ENCODE data around the gene FAM81A.

FAM81A gene

GRCh38 chr15:59436774-59437141, 1.2 kb upstream of the FAM81A start:
- no peak overlapping the region for H3K27ac ChIP-seq (ENCODE audit: low read length, poor library complexity, severe bottlenecking)
- H3K27me3 ChIP-seq (ENCODE audit: control insufficient read depth in 1 of 2, insufficient read depth in 1 of 2, low read length in 2 of 2): peaks cover 26 to 36% of the 10 kb centered on the region in 2 experiments
- no peak overlapping the region for H3K4me2 ChIP-seq (ENCODE audit: low read length, poor library complexity, severe bottlenecking)
- H2BK12ac ChIP-seq (ENCODE audit: low read length in 2 of 2): no peak overlapping the region
- H2BK5ac ChIP-seq (ENCODE audit: low read depth, low read length, poor library complexity, severe bottlenecking): no peak overlapping the region
- DNase-seq: peak; percentile 6
- 53% methylated on average over 6 of the region's 6 CpGs for WGBS
- no peak overlapping the region for H4K8ac ChIP-seq (ENCODE audit: low read length)
- H3K4ac ChIP-seq (ENCODE audit: low read depth in 1 of 2, low read length in 2 of 2): no peak overlapping the region
- no peak overlapping the region for H3K14ac ChIP-seq (ENCODE audit: low read length in 2 of 2)
- no peak overlapping the region for H2AFZ ChIP-seq (ENCODE audit: low read depth, low read length)
- no peaks in the 10 kb centered on the region for H3K36me3 ChIP-seq (ENCODE audit: control insufficient read depth in 1 of 2, insufficient read depth in 2 of 2, low read depth in 1 of 2, low read length in 2 of 2)
- H3K9me3 ChIP-seq (ENCODE audit: control insufficient read depth, low read length): no peaks in the 10 kb centered on the region
- no peak overlapping the region for H2BK120ac ChIP-seq (ENCODE audit: low read depth, low read length)
- H3K23ac ChIP-seq (ENCODE audit: low read length in 2 of 2): no peak overlapping the region
- H2BK15ac ChIP-seq (ENCODE audit: low read depth, poor library complexity, severe bottlenecking): no peak overlapping the region
- no peak overlapping the region for H2AK5ac ChIP-seq (ENCODE audit: low read length, severe bottlenecking)
- no peak overlapping the region for H3K18ac ChIP-seq (ENCODE audit: low read depth in 1 of 2, low read length in 2 of 2)
- no peak overlapping the region for H3K4me3 ChIP-seq (ENCODE audit: insufficient read depth in 1 of 2, low read depth in 1 of 2, low read length in 2 of 2)
- H3K79me1 ChIP-seq (replicated peaks; ENCODE audit: low read length, poor library complexity, severe bottlenecking): no peaks in the 10 kb centered on the region
- H4K91ac ChIP-seq (ENCODE audit: low read length): no peak overlapping the region
- no peak overlapping the region for H3K9ac ChIP-seq (ENCODE audit: low read length)
- peaks cover 10% of the 10 kb centered on the region for H3K4me1 ChIP-seq (ENCODE audit: control insufficient read depth, insufficient read depth, low read depth, low read length)

DNA sequence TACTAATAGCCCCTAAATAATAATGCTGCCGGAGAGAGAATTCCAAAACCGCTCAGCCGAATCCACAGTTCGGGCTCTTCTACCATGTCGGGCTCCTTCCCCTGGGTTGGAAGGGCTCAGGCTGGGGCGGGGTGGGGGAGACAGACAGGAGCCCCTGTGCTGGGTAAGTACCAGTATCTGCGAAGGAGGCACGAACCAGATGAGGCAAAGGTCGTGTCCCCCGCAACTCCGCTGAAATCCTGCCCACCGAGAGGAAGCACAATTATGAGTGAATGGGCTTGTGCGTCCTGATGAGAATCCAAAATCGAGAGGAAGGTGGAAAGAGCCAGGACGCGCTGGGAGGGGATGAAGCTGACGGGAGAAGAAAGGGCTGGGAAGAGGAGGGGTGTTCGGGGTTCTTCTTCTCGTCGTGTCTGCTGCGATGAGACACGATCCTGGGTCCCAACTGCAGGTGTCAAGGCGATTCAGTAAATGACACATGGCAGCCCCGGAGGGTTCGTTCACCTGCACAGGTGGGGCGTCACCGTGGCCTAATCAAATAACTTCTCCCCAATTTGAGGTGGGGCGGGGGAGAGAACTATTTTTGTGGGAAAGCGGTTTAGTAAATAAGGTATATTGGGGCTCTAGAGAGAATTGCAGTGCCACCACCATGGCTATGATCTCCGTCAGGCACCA, 707 bp upstream of the FAM81A start:
- Histone ChIP-seq H4K8ac (ENCODE audit: low read length) (no peak overlapping the region), H2BK12ac (ENCODE audit: low read length in 2 of 2) (no peak overlapping the region), H3K36me3 (ENCODE audit: control insufficient read depth in 1 of 2, insufficient read depth in 2 of 2, low read depth in 1 of 2, low read length in 2 of 2) (no peaks in the 10 kb centered on the region), H3K27ac (ENCODE audit: low read length, poor library complexity, severe bottlenecking) (no peak overlapping the region), H3K9me3 (ENCODE audit: control insufficient read depth, low read length) (no peaks in the 10 kb centered on the region), H3K23ac (ENCODE audit: low read length in 2 of 2) (no peak overlapping the region), H2BK15ac (ENCODE audit: low read depth, poor library complexity, severe bottlenecking) (no peak overlapping the region), H3K18ac (ENCODE audit: low read depth in 1 of 2, low read length in 2 of 2) (no peak overlapping the region), H3K4me3 (ENCODE audit: insufficient read depth in 1 of 2, low read depth in 1 of 2, low read length in 2 of 2) (peak overlapping the region; percentile 58 to 82), H2AFZ (ENCODE audit: low read depth, low read length) (peak overlapping the region; percentile 49), H3K79me1 (replicated peaks; ENCODE audit: low read length, poor library complexity, severe bottlenecking) (no peaks in the 10 kb centered on the region), H3K4ac (ENCODE audit: low read depth in 1 of 2, low read length in 2 of 2) (no peak overlapping the region), H4K91ac (ENCODE audit: low read length) (no peak overlapping the region), H3K9ac (ENCODE audit: low read length) (peak overlapping the region; percentile 68), H2AK5ac (ENCODE audit: low read length, severe bottlenecking) (no peak overlapping the region), H3K4me1 (ENCODE audit: control insufficient read depth, insufficient read depth, low read depth, low read length) (peaks cover 10% of the 10 kb centered on the region), H3K27me3 (ENCODE audit: control insufficient read depth in 1 of 2, insufficient read depth in 1 of 2, low read length in 2 of 2) (peaks cover 26 to 36% of the 10 kb centered on the region in 2 experiments), H2BK120ac (ENCODE audit: low read depth, low read length) (no peak overlapping the region), H3K4me2 (ENCODE audit: low read length, poor library complexity, severe bottlenecking) (peak overlapping the region; percentile 69), H2BK5ac (ENCODE audit: low read depth, low read length, poor library complexity, severe bottlenecking) (no peak overlapping the region), H3K14ac (ENCODE audit: low read length in 2 of 2) (no peak overlapping the region)
- peak; percentile 1 for DNase-seq
- 15% methylated on average over 27 of the region's 30 CpGs for whole genome bisulfite sequencing

- no peak overlapping the region for H3K14ac ChIP-seq (ENCODE audit: low read length in 2 of 2)
- peak overlapping the region in 1 of 2 experiments; percentile 73 for H3K23ac ChIP-seq (ENCODE audit: low read length in 2 of 2)
- no peak overlapping the region for H4K91ac ChIP-seq (ENCODE audit: low read length)
- no peak overlapping the region for H2BK120ac ChIP-seq (ENCODE audit: low read depth, low read length)
- no peak overlapping the region for H2BK15ac ChIP-seq (ENCODE audit: low read depth, poor library complexity, severe bottlenecking)
- WGBS: 80% methylated on average over 21 of the region's 22 CpGs
- peaks cover 10% of the 10 kb centered on the region for H3K4me1 ChIP-seq (ENCODE audit: control insufficient read depth, insufficient read depth, low read depth, low read length)
- H2AFZ ChIP-seq (ENCODE audit: low read depth, low read length): peak overlapping the region; percentile 84
- no peaks in the 10 kb centered on the region for H3K79me1 ChIP-seq (replicated peaks; ENCODE audit: low read length, poor library complexity, severe bottlenecking)
- no peak overlapping the region for H2BK12ac ChIP-seq (ENCODE audit: low read length in 2 of 2)
- H3K36me3 ChIP-seq (ENCODE audit: control insufficient read depth in 1 of 2, insufficient read depth in 2 of 2, low read depth in 1 of 2, low read length in 2 of 2): no peaks in the 10 kb centered on the region
- H3K4ac ChIP-seq (ENCODE audit: low read depth in 1 of 2, low read length in 2 of 2): no peak overlapping the region
- H3K4me3 ChIP-seq (ENCODE audit: insufficient read depth in 1 of 2, low read depth in 1 of 2, low read length in 2 of 2): peak overlapping the region in 1 of 2 experiments; percentile 78
- peak; percentile 1 for DNase-seq
- peak overlapping the region; percentile 73 for H3K9ac ChIP-seq (ENCODE audit: low read length)
- H3K27me3 ChIP-seq (ENCODE audit: control insufficient read depth in 1 of 2, insufficient read depth in 1 of 2, low read length in 2 of 2): peaks cover 26 to 36% of the 10 kb centered on the region in 2 experiments
- H3K9me3 ChIP-seq (ENCODE audit: control insufficient read depth, low read length): no peaks in the 10 kb centered on the region
- no peak overlapping the region for H2BK5ac ChIP-seq (ENCODE audit: low read depth, low read length, poor library complexity, severe bottlenecking)
- no peak overlapping the region for H4K8ac ChIP-seq (ENCODE audit: low read length)
- H3K18ac ChIP-seq (ENCODE audit: low read depth in 1 of 2, low read length in 2 of 2): no peak overlapping the region
- H3K4me2 ChIP-seq (ENCODE audit: low read length, poor library complexity, severe bottlenecking): peak overlapping the region; percentile 69
- no peak overlapping the region for H3K27ac ChIP-seq (ENCODE audit: low read length, poor library complexity, severe bottlenecking)
- H2AK5ac ChIP-seq (ENCODE audit: low read length, severe bottlenecking): no peak overlapping the region
Measured at GRCh38 chr15:59438625-59439290, 772 bp downstream of the FAM81A start.

- Histone ChIP-seq H3K4ac (ENCODE audit: low read depth in 1 of 2, low read length in 2 of 2) (no peak overlapping the region), H3K27ac (ENCODE audit: low read length, poor library complexity, severe bottlenecking) (no peak overlapping the region), H3K9me3 (ENCODE audit: control insufficient read depth, low read length) (no peaks in the 10 kb centered on the region), H3K23ac (ENCODE audit: low read length in 2 of 2) (no peak overlapping the region), H3K18ac (ENCODE audit: low read depth in 1 of 2, low read length in 2 of 2) (no peak overlapping the region), H3K14ac (ENCODE audit: low read length in 2 of 2) (no peak overlapping the region), H2AK5ac (ENCODE audit: low read length, severe bottlenecking) (no peak overlapping the region), H2BK120ac (ENCODE audit: low read depth, low read length) (no peak overlapping the region), H4K8ac (ENCODE audit: low read length) (no peak overlapping the region), H3K4me1 (ENCODE audit: control insufficient read depth, insufficient read depth, low read depth, low read length) (peaks cover 10% of the 10 kb centered on the region), H3K4me3 (ENCODE audit: insufficient read depth in 1 of 2, low read depth in 1 of 2, low read length in 2 of 2) (no peak overlapping the region), H4K91ac (ENCODE audit: low read length) (no peak overlapping the region), H3K79me1 (replicated peaks; ENCODE audit: low read length, poor library complexity, severe bottlenecking) (no peaks in the 10 kb centered on the region), H3K4me2 (ENCODE audit: low read length, poor library complexity, severe bottlenecking) (no peak overlapping the region), H3K36me3 (ENCODE audit: control insufficient read depth in 1 of 2, insufficient read depth in 2 of 2, low read depth in 1 of 2, low read length in 2 of 2) (no peaks in the 10 kb centered on the region), H2BK15ac (ENCODE audit: low read depth, poor library complexity, severe bottlenecking) (no peak overlapping the region), H2AFZ (ENCODE audit: low read depth, low read length) (no peak overlapping the region), H2BK5ac (ENCODE audit: low read depth, low read length, poor library complexity, severe bottlenecking) (no peak overlapping the region), H3K27me3 (ENCODE audit: control insufficient read depth in 1 of 2, insufficient read depth in 1 of 2, low read length in 2 of 2) (peaks cover 22 to 30% of the 10 kb centered on the region in 2 experiments), H2BK12ac (ENCODE audit: low read length in 2 of 2) (no peak overlapping the region), H3K9ac (ENCODE audit: low read length) (no peak overlapping the region)
- DNase-seq: no peak
- WGBS: 90% methylated on average over 6 of the region's 7 CpGs
Measured at GRCh38 chr15:59439576-59439975, 1.6 kb downstream of the FAM81A start.

Measured in mesenchymal stem cell (in vitro differentiated cells and primary cell).